ENCODE results near the gene SBNO1. TPM values are rescaled to one million over a fixed set of nuclear protein-coding genes. Genes with fewer than 3 reads are reported as not detected.
A peak's percentile ranks its signal among the peaks of the same experiment; 100 is the strongest.
"Not testable (repeated sequence)": the region's sequence is repeated elsewhere in the genome, so short reads cannot be mapped to it uniquely, and the experiment has no call there.

The SBNO1 gene
- total RNA-seq, 3 donors from 2014 or later, result 29.4 to 37.7 (median 33.4) TPM

GRCh38 chr12:123337070-123337469 is 27.6 kb downstream of the SBNO1 start:
- ATAC-seq, result no peak
- Histone ChIP-seq H3K4me3 (no peak overlapping the region), H3K36me3 (ENCODE audit: low read depth) (peaks cover 4% of the 10 kb centered on the region), H3K9me3 (no peaks in the 10 kb centered on the region), H3K4me1 (ENCODE audit: low read depth) (no peaks in the 10 kb centered on the region)
- TF ChIP-seq, protein P1, sequence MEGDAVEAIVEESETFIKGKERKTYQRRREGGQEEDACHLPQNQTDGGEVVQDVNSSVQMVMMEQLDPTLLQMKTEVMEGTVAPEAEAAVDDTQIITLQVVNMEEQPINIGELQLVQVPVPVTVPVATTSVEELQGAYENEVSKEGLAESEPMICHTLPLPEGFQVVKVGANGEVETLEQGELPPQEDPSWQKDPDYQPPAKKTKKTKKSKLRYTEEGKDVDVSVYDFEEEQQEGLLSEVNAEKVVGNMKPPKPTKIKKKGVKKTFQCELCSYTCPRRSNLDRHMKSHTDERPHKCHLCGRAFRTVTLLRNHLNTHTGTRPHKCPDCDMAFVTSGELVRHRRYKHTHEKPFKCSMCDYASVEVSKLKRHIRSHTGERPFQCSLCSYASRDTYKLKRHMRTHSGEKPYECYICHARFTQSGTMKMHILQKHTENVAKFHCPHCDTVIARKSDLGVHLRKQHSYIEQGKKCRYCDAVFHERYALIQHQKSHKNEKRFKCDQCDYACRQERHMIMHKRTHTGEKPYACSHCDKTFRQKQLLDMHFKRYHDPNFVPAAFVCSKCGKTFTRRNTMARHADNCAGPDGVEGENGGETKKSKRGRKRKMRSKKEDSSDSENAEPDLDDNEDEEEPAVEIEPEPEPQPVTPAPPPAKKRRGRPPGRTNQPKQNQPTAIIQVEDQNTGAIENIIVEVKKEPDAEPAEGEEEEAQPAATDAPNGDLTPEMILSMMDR (IDR thresholded peaks at IDR 0.05), result no peak
- intact Hi-C loops (cut with DNase I, micrococcal nuclease), result no loop called here
- DNase-seq, result no peak

DNA sequence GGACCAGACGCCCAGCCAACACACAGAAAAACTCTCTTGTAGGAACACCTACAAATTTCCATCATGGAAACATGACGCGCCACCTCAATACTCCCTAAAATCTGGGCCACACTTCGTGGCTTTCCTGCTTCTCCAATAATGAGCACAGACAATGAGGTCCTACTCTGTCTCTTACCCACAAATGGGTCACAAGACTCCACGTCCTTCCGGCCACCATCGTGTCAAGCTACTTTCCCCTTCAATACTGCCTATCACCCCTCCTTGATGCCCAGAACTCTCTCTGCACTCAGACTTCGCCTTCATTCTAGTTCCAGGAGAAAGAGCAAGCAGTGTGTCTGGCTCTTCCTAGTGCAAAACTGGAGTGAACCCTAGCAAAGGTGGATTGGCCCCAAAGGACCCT is 28.1 kb downstream of the SBNO1 start:
- no peaks in the 10 kb centered on the region for H3K4me1 ChIP-seq (ENCODE audit: low read depth)
- H3K4me3 ChIP-seq, result no peak overlapping the region
- TF ChIP-seq, protein P1 (IDR thresholded peaks at IDR 0.05), result no peak
- no peak for ATAC-seq
- peaks cover 4% of the 10 kb centered on the region for H3K36me3 ChIP-seq (ENCODE audit: low read depth)
- intact Hi-C loops (cut with DNase I, micrococcal nuclease), result no loop called here
- no peaks in the 10 kb centered on the region for H3K9me3 ChIP-seq
- DNase-seq, result peak in 1 of 3 donors; percentile 8

- ATAC-seq (no peak), DNase-seq (no peak)
- no peak overlapping the region for H3K4me3 ChIP-seq
- H3K9me3 ChIP-seq, result no peaks in the 10 kb centered on the region
- peaks cover 4% of the 10 kb centered on the region for H3K36me3 ChIP-seq (ENCODE audit: low read depth)
- intact Hi-C loops (cut with DNase I, micrococcal nuclease), result loop anchor here in 1 of 2 donors (2.0 kb wide), 1 partner anchor 15 kb away; no protein-coding TSS in a partner anchor
- H3K4me1 ChIP-seq (ENCODE audit: low read depth), result no peaks in the 10 kb centered on the region
- TF ChIP-seq, protein P1 (IDR thresholded peaks at IDR 0.05), result no peak
Measured at GRCh38 chr12:123335490-123335889, 29.2 kb downstream of the SBNO1 start.

DNA sequence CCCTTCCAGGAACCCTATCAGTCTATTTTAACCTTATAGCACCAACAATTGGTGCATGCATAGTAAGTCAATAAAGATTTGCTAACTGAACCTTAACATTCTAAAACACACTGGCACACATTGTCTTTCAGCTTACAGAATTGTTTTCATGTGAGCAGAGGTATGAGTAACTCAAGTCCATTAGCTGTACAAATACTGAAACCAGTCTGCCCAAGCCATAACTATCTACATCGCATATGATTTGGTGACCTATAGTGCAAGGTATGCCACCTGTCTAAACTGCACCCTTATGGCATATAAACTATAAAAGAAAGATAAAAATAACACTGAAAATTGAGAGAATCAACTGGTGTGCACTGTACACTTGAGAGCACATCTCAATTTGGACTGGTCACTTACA is 34.8 kb downstream of the SBNO1 start:
- intact Hi-C loops (cut with DNase I, micrococcal nuclease), result no loop called here
- DNase-seq, result no peak
- no peaks in the 10 kb centered on the region for H3K4me1 ChIP-seq (ENCODE audit: low read depth)
- no peak overlapping the region for H3K4me3 ChIP-seq
- TF ChIP-seq, protein P1 (IDR thresholded peaks at IDR 0.05), result no peak
- no peak for ATAC-seq
- H3K36me3 ChIP-seq (ENCODE audit: low read depth), result peaks cover 17% of the 10 kb centered on the region
- no peaks in the 10 kb centered on the region for H3K9me3 ChIP-seq

DNA sequence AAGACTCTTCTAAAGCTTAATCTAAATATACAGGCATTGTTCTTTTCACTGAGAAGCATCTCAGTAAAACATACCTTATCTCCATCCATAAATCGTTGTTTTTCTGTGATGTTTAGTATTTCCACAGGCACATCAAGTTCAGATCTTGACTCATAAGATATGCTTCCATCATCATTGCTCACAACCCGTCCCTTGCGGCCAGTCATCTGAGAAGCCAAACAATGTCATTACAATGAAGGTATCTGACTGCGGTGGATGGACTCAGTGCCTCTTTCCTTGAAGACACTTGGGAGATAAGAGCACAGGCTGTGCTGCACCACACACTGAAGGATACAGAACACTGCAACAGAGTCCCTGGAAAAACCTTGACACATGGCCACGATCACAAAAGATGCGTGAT is 44.8 kb downstream of the SBNO1 start:
- intact Hi-C loops (cut with DNase I, micrococcal nuclease), result loop anchor here in 1 of 2 donors (2.0 kb wide), 1 partner anchor 15 kb away; no protein-coding TSS in a partner anchor
- no peak overlapping the region for H3K4me3 ChIP-seq
- H3K36me3 ChIP-seq (ENCODE audit: low read depth), result peaks cover 8% of the 10 kb centered on the region
- ATAC-seq (no peak), DNase-seq (no peak)
- TF ChIP-seq, protein P1 (IDR thresholded peaks at IDR 0.05), result no peak
- no peaks in the 10 kb centered on the region for H3K9me3 ChIP-seq
- no peaks in the 10 kb centered on the region for H3K4me1 ChIP-seq (ENCODE audit: low read depth)

GRCh38 chr12:123319273-123319672 is 45.4 kb downstream of the SBNO1 start:
- TF ChIP-seq, protein P1 (IDR thresholded peaks at IDR 0.05), result no peak
- H3K36me3 ChIP-seq (ENCODE audit: low read depth), result peaks cover 8% of the 10 kb centered on the region
- DNase-seq, result no peak
- intact Hi-C loops (cut with DNase I, micrococcal nuclease), result no loop called here
- no peaks in the 10 kb centered on the region for H3K4me1 ChIP-seq (ENCODE audit: low read depth)
- no peak for ATAC-seq
- no peaks in the 10 kb centered on the region for H3K9me3 ChIP-seq
- no peak overlapping the region for H3K4me3 ChIP-seq

- H3K4me1 ChIP-seq (ENCODE audit: low read depth); DNase-seq; H3K4me3 ChIP-seq; intact Hi-C loops (cut with DNase I, micrococcal nuclease); ATAC-seq; H3K9me3 ChIP-seq; H3K36me3 ChIP-seq (ENCODE audit: low read depth): not testable (repeated sequence)
Measured at GRCh38 chr12:123313046-123313445, 51.6 kb downstream of the SBNO1 start.
